Endodermal cell (in vitro differentiated cells): ENCODE measurements around the gene TUBGCP3. TPM values are rescaled to one million over a fixed set of nuclear protein-coding genes. Genes with fewer than 3 reads are reported as not detected.

ENCODE experiments used
- DNase-seq: peaks from one replicate; pipeline ENCODE4 v3.0.0-alpha.2; 2017
- H3K27ac ChIP-seq: 2 replicates; pipeline ENCODE4 v1.5.1; 2013; ENCODE audit warnings: mild to moderate bottlenecking, low read depth, low read length, moderate library complexity
- H3K27me3 ChIP-seq: 2 replicates; pipeline ENCODE4 v1.6.1; 2013; ENCODE audit warnings: mild to moderate bottlenecking, low read length, moderate library complexity; ENCODE audit not compliant: insufficient read depth, control insufficient read depth, poor library complexity, severe bottlenecking
- H3K36me3 ChIP-seq: 2 replicates; pipeline ENCODE4 v1.7.0; 2013; ENCODE audit warnings: mild to moderate bottlenecking, low read length, moderate library complexity; ENCODE audit not compliant: control insufficient read depth, insufficient read depth
- H3K4me1 ChIP-seq: one replicate; pipeline ENCODE4 v1.7.0; 2013; ENCODE audit warnings: low read length; ENCODE audit not compliant: control insufficient read depth, insufficient read depth
- H3K4me3 ChIP-seq: 2 replicates; pipeline ENCODE4 v1.5.1; 2013; ENCODE audit warnings: mild to moderate bottlenecking, low read length, moderate library complexity
- H3K9ac ChIP-seq: 2 replicates; pipeline ENCODE4 v1.6.1; 2013; ENCODE audit warnings: mild to moderate bottlenecking, low read length, moderate library complexity; ENCODE audit not compliant: poor library complexity, severe bottlenecking; ENCODE audit errors: extremely low read depth
- H3K9me3 ChIP-seq: 2 replicates; pipeline ENCODE4 v1.6.1; 2013; ENCODE audit warnings: mild to moderate bottlenecking, low read length, moderate library complexity; ENCODE audit not compliant: control insufficient read depth
- H3K27ac Mint-ChIP-seq: 2 replicates; pipeline ENCODE4 v1.8.0; 2020; ENCODE audit warnings: mixed read lengths
- H3K27me3 Mint-ChIP-seq: 2 replicates; pipeline ENCODE4 v1.8.0; 2021; ENCODE audit warnings: mild to moderate bottlenecking, mixed read lengths; ENCODE audit not compliant: insufficient read depth
- H3K36me3 Mint-ChIP-seq: 2 replicates; pipeline ENCODE4 v1.8.0; 2020; ENCODE audit warnings: low read depth, mixed read lengths
- H3K4me1 Mint-ChIP-seq: 2 replicates; pipeline ENCODE4 v1.8.0; 2020; ENCODE audit warnings: mixed read lengths
- H3K4me3 Mint-ChIP-seq: 2 replicates; pipeline ENCODE4 v1.8.0; 2020; ENCODE audit warnings: mild to moderate bottlenecking, moderate library complexity, mixed read lengths
- H3K9me3 Mint-ChIP-seq: 2 replicates; pipeline ENCODE4 v1.8.0; 2020; ENCODE audit warnings: mild to moderate bottlenecking, mixed read lengths
- CTCF ChIP-seq: fragments of 200-600 bp; sonication (generic); conservative IDR thresholded peaks from 2 replicates; pipeline ENCODE4 v1.5.0; 2021; ENCODE audit warnings: antibody characterized with exemption, mild to moderate bottlenecking
- WGBS, 2 experiments: methylation state at CpG; one replicate each; pipeline versions ENCODE4 v1.1.5 to v1.1.7; 2013; ENCODE audit warnings: missing lambda C conversion rate in 2 of 2, mixed read lengths in 1 of 2; ENCODE audit not compliant: insufficient coverage in 1 of 2, insufficient read length in 1 of 2; 5-methylcytosine and 5-hydroxymethylcytosine counted together
- total RNA-seq, 2 donors: library from RNA; stranded (reverse); fragmentation: NEBNext Ultra II Directional in 1 of 2; extraction: Animal tissue kit (Norgen Biotek cat#: 25700) in 1 of 2; gene quantifications; 2 replicates in 1 of 2; 3 replicates in 1 of 2; pipeline ENCODE4 v1.2.1, GENCODE V29; 2021

TUBGCP3 gene
- total RNA-seq, 2 donors from 2014 or later: 34.7 to 55.3 TPM

DNA sequence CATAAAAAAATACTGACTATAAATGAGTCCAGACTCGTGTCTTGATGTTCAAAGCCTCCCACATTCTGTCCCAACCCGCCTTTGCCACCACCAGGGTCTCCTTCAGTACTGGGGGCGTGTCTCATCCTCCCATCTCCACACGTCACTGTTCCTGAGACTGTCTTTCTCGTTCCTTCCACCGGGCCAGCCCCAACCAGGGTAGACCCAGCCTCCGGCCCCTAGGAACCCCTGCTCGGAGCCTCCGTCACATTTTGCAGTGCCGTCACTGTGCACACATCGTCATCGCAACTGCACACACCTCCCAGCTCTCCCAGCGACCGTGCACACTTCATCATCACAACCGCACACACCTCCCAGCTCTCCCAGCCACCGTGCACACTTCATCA lies 138.4 kb downstream of the TUBGCP3 start:
- Histone ChIP-seq H3K36me3 (no peaks in the 10 kb centered on the region), H3K9ac (no peak overlapping the region), H3K27me3 (peaks cover 1% of the 10 kb centered on the region), H3K4me3 (no peak overlapping the region), H3K9me3 (no peaks in the 10 kb centered on the region), H3K27ac (no peak overlapping the region), H3K4me1 (no peaks in the 10 kb centered on the region)
- Mint-ChIP-seq H3K27ac (no peak overlapping the region), H3K36me3 (no peaks in the 10 kb centered on the region), H3K4me1 (no peaks in the 10 kb centered on the region), H3K4me3 (no peak overlapping the region), H3K9me3 (no peaks in the 10 kb centered on the region), H3K27me3 (peaks cover 11% of the 10 kb centered on the region)
- TF ChIP-seq CTCF: no peak
- 88 to 89% methylated on average over 7 to 12 of the region's 16 CpGs for WGBS, 2 experiments
- DNase-seq: peak; percentile 36

- Histone ChIP-seq H3K27ac (no peak overlapping the region), H3K27me3 (peaks cover 5% of the 10 kb centered on the region), H3K4me1 (no peaks in the 10 kb centered on the region), H3K9me3 (no peaks in the 10 kb centered on the region), H3K36me3 (no peaks in the 10 kb centered on the region), H3K4me3 (no peak overlapping the region), H3K9ac (no peak overlapping the region)
- Mint-ChIP-seq H3K4me3 (no peak overlapping the region), H3K36me3 (no peaks in the 10 kb centered on the region), H3K4me1 (no peaks in the 10 kb centered on the region), H3K27me3 (peaks cover 13% of the 10 kb centered on the region), H3K27ac (no peak overlapping the region), H3K9me3 (no peaks in the 10 kb centered on the region)
- DNase-seq: peak; percentile 38
- WGBS, 2 experiments: 84% methylated on average over 12 to 20 of the region's 20 CpGs
- TF ChIP-seq CTCF: no peak
Measured at GRCh38 chr13:112448621-112449544, 139.1 kb downstream of the TUBGCP3 start.

GRCh38 chr13:112447761-112448603 lies 140.0 kb downstream of the TUBGCP3 start:
- peaks cover 22% of the 10 kb centered on the region for H3K27me3 Mint-ChIP-seq
- H3K36me3 Mint-ChIP-seq: no peaks in the 10 kb centered on the region
- peaks cover 14% of the 10 kb centered on the region for H3K27me3 ChIP-seq
- DNase-seq: peak; percentile 43
- H3K4me3 ChIP-seq: no peak overlapping the region
- 91 to 92% methylated on average over 18 to 27 of the region's 27 CpGs for WGBS, 2 experiments
- no peaks in the 10 kb centered on the region for H3K4me1 ChIP-seq
- H3K4me1 Mint-ChIP-seq: no peaks in the 10 kb centered on the region
- no peak overlapping the region for H3K27ac Mint-ChIP-seq
- H3K9ac ChIP-seq: no peak overlapping the region
- H3K36me3 ChIP-seq: no peaks in the 10 kb centered on the region
- no peak for TF ChIP-seq CTCF
- H3K9me3 Mint-ChIP-seq: no peaks in the 10 kb centered on the region
- no peak overlapping the region for H3K4me3 Mint-ChIP-seq
- H3K27ac ChIP-seq: no peak overlapping the region
- H3K9me3 ChIP-seq: no peaks in the 10 kb centered on the region
